MV-4-11 (cell line): Measurements from ENCODE around the gene LRP2.

ENCODE experiments used
- DNase-seq: peaks from one replicate; lab custom pipeline; 2025; lab: John Stamatoyannopoulos, UW

The LRP2 gene

DNA sequence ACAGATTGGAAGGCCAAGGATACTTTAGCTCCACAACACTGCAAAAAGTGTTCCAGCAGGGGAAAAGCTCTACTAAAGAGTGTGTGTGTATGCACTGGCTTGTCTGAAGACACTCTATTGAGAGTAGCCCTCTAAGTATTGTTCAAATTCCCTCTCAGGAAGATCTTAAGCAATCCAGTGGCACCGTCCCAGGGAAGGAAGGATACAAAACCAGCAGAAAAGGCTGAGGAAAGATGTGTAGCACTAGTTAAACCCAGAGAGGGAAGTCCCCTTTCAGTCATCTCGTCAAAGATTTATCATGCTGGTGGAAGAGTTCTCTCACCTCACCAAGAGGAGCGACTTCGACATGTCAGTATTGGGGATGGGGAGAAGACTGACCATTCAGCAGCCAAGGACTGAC, 242.5 kb downstream of the LRP2 start:
- DNase-seq = no peak

- no peak for DNase-seq
Observed at GRCh38 chr2:169119123-169119760, 243.1 kb downstream of the LRP2 start.

DNA sequence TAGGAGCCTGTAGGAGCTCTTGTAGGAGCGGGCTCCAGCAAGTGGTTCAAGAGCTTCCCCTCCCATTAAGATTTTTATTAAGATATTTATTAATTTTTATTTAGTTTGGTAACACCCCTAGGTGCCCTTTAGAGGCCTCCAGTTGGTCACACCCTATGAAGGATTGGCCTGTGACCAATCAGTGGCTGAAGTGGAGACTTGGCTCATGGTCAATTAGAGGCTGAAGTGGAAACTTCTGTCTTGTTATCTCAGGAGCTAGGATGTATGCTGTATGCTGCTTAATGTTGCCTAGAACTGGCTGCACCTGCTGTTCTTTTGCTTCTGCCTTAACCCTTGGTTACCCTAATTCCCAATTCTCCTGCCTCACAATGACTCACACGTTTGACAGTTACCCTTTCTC, 244.3 kb downstream of the LRP2 start:
- DNase-seq = no peak

DNA sequence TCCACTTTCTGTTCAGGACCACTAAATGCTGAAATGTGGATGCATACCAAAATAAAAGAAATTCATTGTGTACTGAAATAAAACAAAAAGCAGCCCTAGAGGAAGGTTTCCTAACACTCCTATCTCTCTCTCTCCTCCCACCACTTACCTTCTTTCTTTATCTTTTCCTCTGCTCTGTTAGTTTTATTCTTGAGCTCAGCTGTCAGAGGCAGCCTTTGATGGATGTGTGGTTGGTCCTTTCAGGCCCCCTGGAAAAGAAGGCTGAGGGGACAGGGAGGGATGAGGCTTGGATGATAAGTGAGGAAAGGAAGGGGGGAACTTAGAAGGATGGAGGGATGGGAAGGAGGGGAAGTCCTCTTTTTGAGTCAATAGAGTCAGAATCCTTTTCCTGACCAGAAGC, 245.3 kb downstream of the LRP2 start:
- DNase-seq = no peak

GRCh38 chr2:169116327-169116726, 246.0 kb downstream of the LRP2 start:
- DNase-seq = no peak

DNA sequence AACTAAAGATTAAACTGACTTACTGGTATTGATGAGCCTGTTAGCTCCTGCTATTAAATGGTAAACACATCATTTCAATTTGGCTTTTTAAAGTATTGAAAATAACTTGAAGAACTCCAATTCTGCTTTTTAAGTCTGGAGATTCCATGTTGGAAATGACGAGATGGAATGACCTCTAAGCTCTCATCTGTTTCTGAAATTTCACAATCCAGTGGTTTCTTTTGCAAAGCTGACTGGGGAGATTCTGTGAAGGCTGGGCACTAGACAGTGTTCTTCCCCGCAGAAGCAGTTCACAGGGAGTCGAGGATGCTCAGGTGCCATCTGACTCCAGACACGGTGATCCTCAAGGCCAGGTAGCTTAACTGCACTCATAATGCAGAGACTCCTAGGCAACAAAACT, 248.3 kb downstream of the LRP2 start:
- peak; percentile 40 for DNase-seq

DNA sequence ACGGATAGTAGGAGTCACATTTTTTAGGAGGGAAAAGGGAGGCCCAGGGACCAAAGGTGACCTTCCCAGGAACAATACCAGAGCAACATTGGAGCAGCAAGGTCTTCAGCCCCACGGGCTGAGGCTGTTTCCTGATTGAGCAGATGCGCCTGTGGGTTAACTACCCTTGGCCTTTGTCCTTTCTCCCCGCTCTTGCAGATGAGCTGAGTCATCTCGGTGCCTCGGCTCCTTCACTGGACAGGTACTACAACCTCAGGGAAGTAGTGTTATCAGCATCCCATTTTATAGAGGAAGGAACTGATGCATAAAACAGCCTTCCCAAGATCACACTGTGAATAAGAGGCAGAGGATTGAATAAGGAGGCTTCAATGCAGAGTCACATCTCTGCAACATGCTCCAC, 249.5 kb downstream of the LRP2 start:
- no peak for DNase-seq

GRCh38 chr2:169110916-169111315, 251.4 kb downstream of the LRP2 start:
- DNase-seq = no peak

GRCh38 chr2:169110419-169110818, 251.9 kb downstream of the LRP2 start:
- no peak for DNase-seq

- DNase-seq = peak; percentile 59
Observed at GRCh38 chr2:169109502-169110409, 252.6 kb downstream of the LRP2 start.

- peak; percentile 20 for DNase-seq
Observed at GRCh38 chr2:169108099-169108884, 254.0 kb downstream of the LRP2 start.

GRCh38 chr2:169107645-169108044, 254.7 kb downstream of the LRP2 start:
- DNase-seq = no peak

DNA sequence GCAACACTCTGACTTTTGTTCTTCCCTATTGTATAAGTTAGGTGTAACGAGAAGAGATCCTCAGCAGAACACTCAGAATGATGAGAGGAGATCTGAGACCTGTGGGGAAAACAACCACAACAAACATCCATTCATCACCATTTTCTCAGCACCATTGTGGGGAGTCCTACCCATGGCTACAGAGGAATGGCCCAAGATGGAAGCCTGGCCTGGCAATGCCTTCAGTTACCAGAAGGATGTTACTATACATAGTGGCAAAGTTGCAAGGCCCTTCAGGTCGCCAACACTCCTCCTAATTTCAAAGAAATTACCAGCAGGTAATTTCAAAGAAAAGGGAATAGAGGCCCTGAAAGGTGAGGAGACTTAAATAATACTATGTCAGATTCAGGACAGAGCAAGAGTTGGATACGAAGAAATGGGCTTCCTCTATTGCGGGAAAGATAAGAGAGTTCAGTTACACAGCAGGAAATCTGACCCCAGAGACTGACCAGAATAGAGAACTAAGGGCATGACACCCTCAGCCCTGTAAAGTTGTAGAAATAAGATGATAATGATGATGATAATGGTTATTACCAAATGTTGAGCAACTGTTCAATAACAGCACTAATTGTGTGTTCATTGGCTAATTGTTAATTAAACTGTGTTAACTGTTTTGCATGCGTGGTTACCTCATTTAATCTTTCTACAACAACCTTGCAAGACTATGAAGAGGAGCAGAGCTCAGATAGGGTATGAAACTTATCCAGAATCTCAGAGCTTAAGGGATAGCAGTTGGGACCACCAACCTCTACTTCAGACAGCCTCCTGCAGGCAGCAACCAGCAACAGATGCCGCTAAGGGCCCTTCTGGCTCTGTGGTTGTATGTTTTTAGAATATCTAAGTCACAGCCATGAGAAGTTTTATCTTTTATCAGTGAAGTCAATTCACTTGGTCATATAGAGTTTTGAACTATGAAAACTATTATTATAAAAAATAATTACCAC, 255.5 kb downstream of the LRP2 start:
- DNase-seq = peak; percentile 64

DNA sequence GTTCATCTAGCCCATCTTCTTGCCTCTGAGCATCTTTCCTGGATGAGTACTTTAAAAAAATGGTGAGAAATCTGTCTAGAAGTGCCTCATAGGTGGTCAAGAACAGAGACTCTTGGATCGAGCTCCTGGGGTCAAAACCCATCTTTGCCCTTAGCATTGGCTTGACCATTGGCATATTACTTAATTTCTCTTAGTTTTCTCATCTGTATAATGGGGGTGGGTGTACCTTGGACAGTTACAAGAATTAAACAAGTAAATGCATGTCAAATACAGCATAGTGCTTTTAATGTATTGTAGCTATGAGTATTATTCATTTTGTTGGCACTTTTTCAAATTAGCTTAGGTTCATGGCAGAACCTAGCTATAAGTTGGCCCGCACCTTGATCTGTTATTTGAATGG, 256.2 kb downstream of the LRP2 start:
- no peak for DNase-seq

DNA sequence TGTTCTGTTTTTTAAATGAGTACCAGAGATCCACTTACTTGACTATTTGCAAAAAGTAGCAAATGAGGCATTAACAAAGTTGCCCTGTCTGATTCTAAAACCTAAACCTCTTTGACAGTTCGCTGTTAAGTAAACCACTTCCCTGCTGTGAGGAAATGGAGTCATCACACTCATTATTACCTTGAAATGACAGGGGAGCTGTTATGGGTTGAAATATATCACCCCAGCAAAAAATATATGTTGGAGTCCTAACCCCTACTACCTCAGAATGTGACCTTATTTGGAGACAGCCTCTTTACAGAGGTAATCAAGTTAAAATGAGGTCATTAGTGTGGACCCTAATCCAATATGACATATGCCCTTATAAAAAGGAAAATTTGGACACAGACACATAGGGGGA, 256.9 kb downstream of the LRP2 start:
- DNase-seq = no peak

DNA sequence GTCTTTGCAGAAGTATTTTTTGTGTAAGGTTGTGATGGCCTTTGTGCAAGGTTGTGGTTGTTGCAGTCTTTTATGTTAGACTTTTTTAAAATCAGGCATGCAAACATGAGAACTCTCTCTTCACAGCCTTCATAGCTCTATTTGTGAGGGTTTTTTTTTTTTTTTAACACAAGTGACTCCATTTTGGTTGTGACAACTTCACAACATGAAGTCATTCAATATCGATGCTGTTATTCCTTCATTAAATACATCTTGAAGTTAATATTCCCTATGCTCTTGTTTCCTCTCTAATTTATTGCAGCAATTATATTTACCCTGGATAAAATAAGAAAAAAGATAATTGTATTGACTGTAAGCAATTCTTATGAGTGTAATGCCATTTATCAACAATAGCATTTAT, 257.5 kb downstream of the LRP2 start:
- DNase-seq = no peak

DNA sequence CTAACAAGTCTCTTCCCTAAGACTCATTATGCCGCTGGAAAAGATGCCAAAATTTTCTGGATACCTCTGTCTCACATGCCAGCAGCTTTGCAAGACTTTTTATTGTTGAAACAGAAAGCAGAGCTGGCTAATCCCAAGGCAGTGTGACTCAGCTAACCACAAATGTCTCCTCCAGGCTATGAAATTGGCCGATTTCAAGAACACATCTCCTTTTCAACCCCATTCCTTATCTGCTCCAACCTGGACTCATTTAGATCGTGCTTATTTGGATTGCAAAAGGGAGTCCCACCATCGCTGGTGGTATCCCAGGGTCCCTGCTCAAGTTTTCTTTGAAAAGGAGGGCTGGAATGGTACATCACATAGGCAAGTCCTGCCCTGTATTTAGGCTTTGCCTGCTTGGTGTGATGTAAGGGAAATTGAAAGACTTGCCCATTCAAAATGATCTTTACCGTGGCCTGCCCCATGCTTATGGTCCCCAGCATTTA, 266.7 kb downstream of the LRP2 start:
- peak; percentile 88 for DNase-seq

- DNase-seq = no peak
Observed at GRCh38 chr2:169094676-169095075, 267.7 kb downstream of the LRP2 start.

DNA sequence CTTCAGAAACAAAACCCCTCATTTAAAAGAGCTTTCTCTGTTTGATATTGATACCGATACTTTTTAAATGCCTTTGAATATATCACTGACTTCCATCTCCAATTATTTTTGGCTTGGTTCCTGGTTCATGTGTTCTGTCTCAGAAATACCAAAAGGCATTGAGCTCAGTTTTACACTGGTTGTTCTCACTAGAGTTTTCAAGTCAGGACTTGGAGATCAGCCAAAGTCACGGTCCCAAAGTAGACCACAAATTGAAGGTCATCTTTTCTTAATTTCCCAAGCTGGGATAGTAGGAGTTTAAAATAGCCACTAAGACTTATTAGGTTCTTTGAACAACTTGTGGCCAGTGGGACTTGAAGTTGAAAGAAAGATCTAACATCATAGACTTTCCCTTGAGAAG, 268.8 kb downstream of the LRP2 start:
- DNase-seq = no peak

- no peak for DNase-seq
Observed at GRCh38 chr2:169091761-169092519, 270.4 kb downstream of the LRP2 start.

GRCh38 chr2:169091256-169091655, 271.1 kb downstream of the LRP2 start:
- DNase-seq = no peak
